ENCODE results near the gene SMOC2. TPM values are rescaled to one million over a fixed set of nuclear protein-coding genes. Genes with fewer than 3 reads are reported as not detected.

SMOC2 gene
- total RNA-seq, 2 donors from 2014 or later, result 17.8 to 167 TPM

- no peaks in the 10 kb centered on the region for H3K9me3 ChIP-seq
- no peaks in the 10 kb centered on the region for H3K27me3 ChIP-seq (replicated peaks; ENCODE audit: insufficient read depth)
- H3K27ac ChIP-seq, result no peak overlapping the region
- no peak overlapping the region for H3K4me3 ChIP-seq
- H3K36me3 ChIP-seq, result no peaks in the 10 kb centered on the region
- intact Hi-C loops (cut with DNase I), result no loop called here
- H3K4me1 ChIP-seq (replicated peaks), result no peaks in the 10 kb centered on the region
- TF ChIP-seq POLR2A (IDR thresholded peaks at IDR 0.05) (no peak), POLR2AphosphoS5 (IDR thresholded peaks at IDR 0.05) (no peak)
- TF ChIP-seq, protein P1, sequence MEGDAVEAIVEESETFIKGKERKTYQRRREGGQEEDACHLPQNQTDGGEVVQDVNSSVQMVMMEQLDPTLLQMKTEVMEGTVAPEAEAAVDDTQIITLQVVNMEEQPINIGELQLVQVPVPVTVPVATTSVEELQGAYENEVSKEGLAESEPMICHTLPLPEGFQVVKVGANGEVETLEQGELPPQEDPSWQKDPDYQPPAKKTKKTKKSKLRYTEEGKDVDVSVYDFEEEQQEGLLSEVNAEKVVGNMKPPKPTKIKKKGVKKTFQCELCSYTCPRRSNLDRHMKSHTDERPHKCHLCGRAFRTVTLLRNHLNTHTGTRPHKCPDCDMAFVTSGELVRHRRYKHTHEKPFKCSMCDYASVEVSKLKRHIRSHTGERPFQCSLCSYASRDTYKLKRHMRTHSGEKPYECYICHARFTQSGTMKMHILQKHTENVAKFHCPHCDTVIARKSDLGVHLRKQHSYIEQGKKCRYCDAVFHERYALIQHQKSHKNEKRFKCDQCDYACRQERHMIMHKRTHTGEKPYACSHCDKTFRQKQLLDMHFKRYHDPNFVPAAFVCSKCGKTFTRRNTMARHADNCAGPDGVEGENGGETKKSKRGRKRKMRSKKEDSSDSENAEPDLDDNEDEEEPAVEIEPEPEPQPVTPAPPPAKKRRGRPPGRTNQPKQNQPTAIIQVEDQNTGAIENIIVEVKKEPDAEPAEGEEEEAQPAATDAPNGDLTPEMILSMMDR (IDR thresholded peaks at IDR 0.05), result no peak
- DNase-seq (ENCODE audit: low spot score), result no peak
- 81% methylated on average over 25 of the region's 25 CpGs for WGBS
Measured at GRCh38 chr6:168686029-168686738, 245.2 kb downstream of the SMOC2 start.

GRCh38 chr6:168686831-168687730, 246.1 kb downstream of the SMOC2 start:
- no peaks in the 10 kb centered on the region for H3K4me1 ChIP-seq (replicated peaks)
- H3K9me3 ChIP-seq, result no peaks in the 10 kb centered on the region
- no peak overlapping the region for H3K4me3 ChIP-seq
- intact Hi-C loops (cut with DNase I), result no loop called here
- 72% methylated on average over 14 of the region's 14 CpGs for WGBS
- H3K27me3 ChIP-seq (replicated peaks; ENCODE audit: insufficient read depth), result no peaks in the 10 kb centered on the region
- H3K27ac ChIP-seq, result no peak overlapping the region
- TF ChIP-seq POLR2AphosphoS5 (IDR thresholded peaks at IDR 0.05) (no peak), POLR2A (IDR thresholded peaks at IDR 0.05) (no peak)
- TF ChIP-seq, protein P1 (IDR thresholded peaks at IDR 0.05), result no peak
- H3K36me3 ChIP-seq, result no peaks in the 10 kb centered on the region
- no peak for DNase-seq (ENCODE audit: low spot score)

- TF ChIP-seq POLR2AphosphoS5 (IDR thresholded peaks at IDR 0.05), result no peak
- TF ChIP-seq POLR2A (IDR thresholded peaks at IDR 0.05), result no peak
- TF ChIP-seq, protein P1 (IDR thresholded peaks at IDR 0.05), result no peak
- Histone ChIP-seq H3K27me3 (replicated peaks; ENCODE audit: insufficient read depth) (no peaks in the 10 kb centered on the region), H3K4me1 (replicated peaks) (no peaks in the 10 kb centered on the region), H3K27ac (no peak overlapping the region), H3K9me3 (no peaks in the 10 kb centered on the region), H3K4me3 (no peak overlapping the region), H3K36me3 (no peaks in the 10 kb centered on the region)
- intact Hi-C loops (cut with DNase I), result loop anchor here (10.0 kb wide), 1 partner anchor 145 kb away; no protein-coding TSS in a partner anchor
- DNase-seq (ENCODE audit: low spot score), result no peak
- 94% methylated on average over 7 of the region's 7 CpGs for WGBS
Measured at GRCh38 chr6:168690271-168690670, 249.3 kb downstream of the SMOC2 start.

DNA sequence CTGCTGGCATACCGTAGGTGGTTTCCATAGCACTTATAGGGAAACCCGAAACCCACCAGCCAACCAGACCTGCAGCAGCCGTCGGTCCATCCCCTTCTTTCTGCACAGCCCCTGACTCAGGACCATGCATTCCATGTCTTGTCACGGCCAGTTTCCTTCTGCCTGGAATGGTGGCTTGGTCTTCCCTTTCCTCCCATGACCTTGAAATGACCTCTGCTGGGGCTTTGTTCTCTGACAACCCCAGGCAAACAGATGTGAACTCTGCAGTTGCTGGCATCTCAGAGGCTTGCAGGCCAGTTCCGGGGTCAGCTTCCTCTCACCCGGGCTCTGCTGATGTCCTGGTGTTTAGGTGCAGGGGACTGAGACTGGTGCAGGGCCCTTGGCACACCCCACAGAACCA, 250.8 kb downstream of the SMOC2 start:
- no peaks in the 10 kb centered on the region for H3K36me3 ChIP-seq
- TF ChIP-seq, protein P1 (IDR thresholded peaks at IDR 0.05), result no peak
- TF ChIP-seq POLR2AphosphoS5 (IDR thresholded peaks at IDR 0.05) (no peak), POLR2A (IDR thresholded peaks at IDR 0.05) (no peak)
- no peaks in the 10 kb centered on the region for H3K9me3 ChIP-seq
- H3K27me3 ChIP-seq (replicated peaks; ENCODE audit: insufficient read depth), result no peaks in the 10 kb centered on the region
- no peak overlapping the region for H3K27ac ChIP-seq
- 94% methylated on average over 7 of the region's 7 CpGs for WGBS
- H3K4me3 ChIP-seq, result no peak overlapping the region
- H3K4me1 ChIP-seq (replicated peaks), result no peaks in the 10 kb centered on the region
- intact Hi-C loops (cut with DNase I), result loop anchor here (10.0 kb wide), 1 partner anchor 143 kb away; no protein-coding TSS in a partner anchor
- DNase-seq (ENCODE audit: low spot score), result no peak

Data from prostate gland (tissue), 2 donors.